ENCODE data around the gene NEO1.

NEO1 gene

GRCh38 chr15:73331501-73331900 lies 279.2 kb downstream of the NEO1 start:
- no peak for DNase-seq (ENCODE audit: low spot score)

- DNase-seq (ENCODE audit: low spot score) = no peak
Measured at GRCh38 chr15:73331991-73332925, 280.0 kb downstream of the NEO1 start.

- DNase-seq (ENCODE audit: low spot score) = no peak
Measured at GRCh38 chr15:73333001-73333400, 280.7 kb downstream of the NEO1 start.

- DNase-seq (ENCODE audit: low spot score) = no peak
Measured at GRCh38 chr15:73334086-73334485, 281.8 kb downstream of the NEO1 start.

GRCh38 chr15:73335026-73335425 lies 282.8 kb downstream of the NEO1 start:
- no peak for DNase-seq (ENCODE audit: low spot score)

- no peak for DNase-seq (ENCODE audit: low spot score)
Measured at GRCh38 chr15:73335471-73335870, 283.2 kb downstream of the NEO1 start.

- no peak for DNase-seq (ENCODE audit: low spot score)
Measured at GRCh38 chr15:73336756-73337155, 284.5 kb downstream of the NEO1 start.

GRCh38 chr15:73337187-73337586 lies 284.9 kb downstream of the NEO1 start:
- DNase-seq (ENCODE audit: low spot score) = no peak

GRCh38 chr15:73338058-73338457 lies 285.8 kb downstream of the NEO1 start:
- no peak for DNase-seq (ENCODE audit: low spot score)

GRCh38 chr15:73338606-73339374 lies 286.5 kb downstream of the NEO1 start:
- DNase-seq (ENCODE audit: low spot score) = no peak

GRCh38 chr15:73340502-73341192 lies 288.4 kb downstream of the NEO1 start:
- no peak for DNase-seq (ENCODE audit: low spot score)

GRCh38 chr15:73341886-73342600 lies 289.8 kb downstream of the NEO1 start:
- no peak for DNase-seq (ENCODE audit: low spot score)

- no peak for DNase-seq (ENCODE audit: low spot score)
Measured at GRCh38 chr15:73344056-73344455, 291.8 kb downstream of the NEO1 start.

- no peak for DNase-seq (ENCODE audit: low spot score)
Measured at GRCh38 chr15:73345658-73346057, 293.4 kb downstream of the NEO1 start.

GRCh38 chr15:73346735-73347312 lies 294.6 kb downstream of the NEO1 start:
- peak; percentile 90 for DNase-seq (ENCODE audit: low spot score)

- no peak for DNase-seq (ENCODE audit: low spot score)
Measured at GRCh38 chr15:73349191-73349590, 296.9 kb downstream of the NEO1 start.

- no peak for DNase-seq (ENCODE audit: low spot score)
Measured at GRCh38 chr15:73352082-73352481, 299.8 kb downstream of the NEO1 start.

- DNase-seq (ENCODE audit: low spot score) = no peak
Measured at GRCh38 chr15:73353734-73354133, 301.5 kb downstream of the NEO1 start.

GRCh38 chr15:73354241-73354640 lies 302.0 kb downstream of the NEO1 start:
- no peak for DNase-seq (ENCODE audit: low spot score)

Measured in HuH-7.5 (cell line).